SK-N-SH (cell line): ENCODE data around the gene P2RY14. TPM values are rescaled to one million over a fixed set of nuclear protein-coding genes. Genes with fewer than 3 reads are reported as not detected.

ENCODE experiments used
- CTCF ChIA-PET: fragments of 300-600, 350-600 bp; formaldehyde crosslinking; extraction: SDS; loops from one replicate; lab custom pipeline; 2021; lab: Yijun Ruan, JAX
- POLR2A ChIA-PET: fragments of 350-600 bp; sonication (Branson Sonifier 250); formaldehyde crosslinking; extraction: SDS; loops from one replicate; lab custom pipeline; 2020; ENCODE audit warnings: antibody characterized with exemption, inconsistent platforms; lab: Yijun Ruan, JAX
- DNase-seq: peaks from one replicate; pipeline ENCODE4 v3.0.0; 2012
- H2AFZ ChIP-seq: fragments of 200-600 bp; sonication (generic); 2 replicates; pipeline ENCODE4 v1.8.1; 2016; ENCODE audit warnings: antibody characterized with exemption, mild to moderate bottlenecking, low read depth
- H3F3A ChIP-seq: fragments of 200-600 bp; sonication (generic); replicated peaks from 2 replicates; pipeline ENCODE3; 2016; ENCODE audit warnings: antibody characterized with exemption, mild to moderate bottlenecking; ENCODE audit not compliant: insufficient read depth
- H3K27ac ChIP-seq, 2 experiments: fragments of 200-500 bp in 1 of 2; fragments of 200-600 bp in 1 of 2; sonication (Bioruptor generic) in 1 of 2; sonication (generic), shearing (Covaris generic) in 1 of 2; 2 replicates each; pipeline versions ENCODE4 v1.5.1 to v1.6.1; 2014 to 2016; ENCODE audit warnings: low read depth in 2 of 2, inconsistent platforms in 1 of 2, low read length in 1 of 2, mild to moderate bottlenecking in 1 of 2, mixed read lengths in 1 of 2
- H3K27me3 ChIP-seq: fragments of 200-600 bp; sonication (generic), shearing (Covaris generic); 2 replicates; pipeline ENCODE4 v1.6.1; 2016; ENCODE audit warnings: mixed run types; ENCODE audit not compliant: insufficient read depth
- H3K36me3 ChIP-seq, 2 experiments: fragments of 200-500 bp in 1 of 2; fragments of 200-600 bp in 1 of 2; sonication (Bioruptor generic) in 1 of 2; sonication (generic) in 1 of 2; replicated peaks in 1 of 2; 2 replicates each; pipeline versions ENCODE3 to v1.5.1; 2014 to 2016; ENCODE audit warnings: low read length in 1 of 2, mild to moderate bottlenecking in 1 of 2; ENCODE audit not compliant: insufficient read depth in 2 of 2, control insufficient read depth in 1 of 2
- H3K4me1 ChIP-seq, 2 experiments: fragments of 200-500 bp in 1 of 2; fragments of 200-600 bp in 1 of 2; sonication (Bioruptor generic) in 1 of 2; sonication (generic), shearing (Covaris generic) in 1 of 2; 2 replicates each; pipeline versions ENCODE4 v1.5.1 to v1.6.1; 2014 to 2016; ENCODE audit warnings: low read depth in 1 of 2, low read length in 1 of 2, mixed run types in 1 of 2; ENCODE audit not compliant: insufficient read depth in 2 of 2, control insufficient read depth in 1 of 2
- H3K4me2 ChIP-seq: fragments of 200-600 bp; sonication (generic), shearing (Covaris generic); 2 replicates; pipeline ENCODE4 v1.6.1; 2017; ENCODE audit warnings: mixed run types
- H3K4me3 ChIP-seq, 2 experiments: fragments of 200-500 bp in 1 of 2; fragments of 200-600 bp in 1 of 2; sonication (Bioruptor generic) in 1 of 2; sonication (generic), shearing (Covaris generic) in 1 of 2; 2 replicates each; pipeline versions ENCODE4 v1.5.1 to v1.8.1; 2014 to 2016; ENCODE audit warnings: low read depth in 2 of 2, inconsistent platforms in 1 of 2, low read length in 1 of 2, mild to moderate bottlenecking in 1 of 2, mixed read lengths in 1 of 2, moderate library complexity in 1 of 2
- H3K79me2 ChIP-seq: fragments of 200-600 bp; sonication (generic); 2 replicates; pipeline ENCODE4 v1.8.1; 2017; ENCODE audit warnings: mild to moderate bottlenecking; ENCODE audit not compliant: insufficient read depth
- H3K9ac ChIP-seq: fragments of 200-600 bp; sonication (generic); 2 replicates; pipeline ENCODE4 v1.6.1; 2017; ENCODE audit warnings: mixed run types
- H3K9me2 ChIP-seq: fragments of 200-600 bp; sonication (generic); 2 replicates; pipeline ENCODE4 v1.6.1; 2017; ENCODE audit warnings: mixed run types
- H3K9me3 ChIP-seq: fragments of 200-600 bp; sonication (generic); 2 replicates; pipeline ENCODE4 v1.6.1; 2017; ENCODE audit warnings: mixed run types, mild to moderate bottlenecking, moderate library complexity
- H4K20me1 ChIP-seq: fragments of 200-600 bp; sonication (generic); 2 replicates; pipeline ENCODE4 v1.6.1; 2017; ENCODE audit warnings: mild to moderate bottlenecking, mixed run types; ENCODE audit not compliant: insufficient read depth
- CHD2 ChIP-seq: fragments of 150-350 bp; IDR thresholded peaks from 2 replicates; pipeline ENCODE4 v1.6.1; 2018; ENCODE audit warnings: low read length; ENCODE audit not compliant: partially characterized antibody
- ELF1 ChIP-seq: IDR thresholded peaks from 2 replicates; pipeline ENCODE4 v1.4.0; 2012
- EP300 ChIP-seq, 2 experiments: IDR thresholded peaks; 2 replicates each; pipeline versions ENCODE4 v1.4.0 to v1.6.1; 2012; ENCODE audit warnings: borderline replicate concordance in 1 of 2, low read depth in 1 of 2, low read length in 1 of 2
- EZH2phosphoT487 ChIP-seq: fragments of 200-600 bp; sonication (generic); IDR thresholded peaks from 2 replicates; pipeline ENCODE4 v1.6.1; 2017; ENCODE audit warnings: low read depth, mixed run types, mild to moderate bottlenecking, antibody characterized with exemption, moderate library complexity, borderline replicate concordance
- FOSL2 ChIP-seq: IDR thresholded peaks from 2 replicates; pipeline ENCODE4 v1.4.0; 2012; ENCODE audit warnings: low read depth, mild to moderate bottlenecking, moderate library complexity, borderline replicate concordance
- FOXJ3 ChIP-seq: sonication (generic); formaldehyde crosslinking; IDR thresholded peaks from 2 replicates; pipeline ENCODE4 v1.5.1; 2020; ENCODE audit warnings: mild to moderate bottlenecking, missing genetic modification reagents
- FOXM1 ChIP-seq: IDR thresholded peaks from 2 replicates; pipeline ENCODE4 v1.4.0; 2012; ENCODE audit warnings: low read depth, mild to moderate bottlenecking
- GABPA ChIP-seq: IDR thresholded peaks from 2 replicates; pipeline ENCODE4 v1.4.0; 2012; ENCODE audit warnings: low read depth, mild to moderate bottlenecking
- MAX ChIP-seq: IDR thresholded peaks from 2 replicates; pipeline ENCODE4 v1.4.0; 2012; ENCODE audit warnings: low read depth
- NRF1 ChIP-seq: IDR thresholded peaks from 2 replicates; pipeline ENCODE4 v1.6.1; 2012; ENCODE audit warnings: low read depth, mild to moderate bottlenecking, low read length
- POLR2AphosphoS5 ChIP-seq: IDR thresholded peaks from 2 replicates; pipeline ENCODE4 v1.6.1; 2012; ENCODE audit warnings: low read depth, low read length
- RAD21 ChIP-seq: IDR thresholded peaks from 2 replicates; pipeline ENCODE4 v1.6.1; 2012; ENCODE audit warnings: mild to moderate bottlenecking, low read length
- RCOR1 ChIP-seq: fragments of 150-350 bp; IDR thresholded peaks from 2 replicates; pipeline ENCODE4 v1.6.1; 2017; ENCODE audit warnings: antibody characterized with exemption, low read length
- SIN3A ChIP-seq: IDR thresholded peaks from 2 replicates; pipeline ENCODE4 v1.6.1; 2012; ENCODE audit warnings: low read depth, mild to moderate bottlenecking, low read length, moderate library complexity, borderline replicate concordance
- TAF1 ChIP-seq: IDR thresholded peaks from 2 replicates; pipeline ENCODE4 v1.6.1; 2012; ENCODE audit warnings: low read depth, mild to moderate bottlenecking, low read length, moderate library complexity, borderline replicate concordance
- USF2 ChIP-seq: fragments of 150-350 bp; IDR thresholded peaks from 2 replicates; pipeline ENCODE4 v1.6.1; 2017; ENCODE audit warnings: antibody characterized with exemption, low read length, low read depth, borderline replicate concordance
- YY1 ChIP-seq: IDR thresholded peaks from 2 replicates; pipeline ENCODE4 v1.4.0; 2012; ENCODE audit warnings: low read depth, mild to moderate bottlenecking
- WGBS: methylation state at CpG from one replicate; pipeline ENCODE4 v1.1.6; 2017; ENCODE audit warnings: low lambda C conversion rate; 5-methylcytosine and 5-hydroxymethylcytosine counted together
- polyA plus RNA-seq, 3 experiments: library from polyadenylated mRNA; depleted of rRNA; stranded (reverse); fragments of >200 nt; gene quantifications; 2 replicates each; pipeline ENCODE4 v1.2.3, GENCODE V29; 2012
- small RNA-seq, 7 experiments: library from RNA; depleted of rRNA; stranded (forward); fragments of <200 nt; gene quantifications; one replicate each; pipeline ENCODE3, GENCODE V24; 2012

P2RY14 gene
- polyA plus RNA-seq, 1 of the 3 experiments (the other 2 are of a cell fraction) = not detected

- no peak overlapping the region for H3K4me3 ChIP-seq
- H3K27me3 ChIP-seq = peaks cover 10% of the 10 kb centered on the region; the same call in 1 of the 2 replicates
- H4K20me1 ChIP-seq = no peaks in the 10 kb centered on the region
- no peaks in the 10 kb centered on the region for H3K9me2 ChIP-seq
- H3K4me2 ChIP-seq = no peak overlapping the region
- POLR2A ChIA-PET = no interaction called here
- H3K27ac ChIP-seq = no peak overlapping the region
- WGBS = 73% methylated on average over 7 of the region's 7 CpGs
- no peaks in the 10 kb centered on the region for H3K36me3 ChIP-seq
- no peaks in the 10 kb centered on the region for H3F3A ChIP-seq
- CTCF ChIA-PET = interaction anchor here (1.0 kb wide), 1 partner anchor 8 kb away, joined by 3 read pairs; no protein-coding TSS in a partner anchor
- H3K9ac ChIP-seq = no peak overlapping the region
- no peak for TF ChIP-seq GABPA
- no peak for TF ChIP-seq EP300 (IDR thresholded peaks at IDR 0.05; ENCODE audit: borderline replicate concordance in 1 of 2, low read depth in 1 of 2, low read length in 1 of 2)
- TF ChIP-seq RCOR1 = no peak
- no peak for TF ChIP-seq FOSL2
- TF ChIP-seq SIN3A = no peak
- TF ChIP-seq RAD21 = no peak
- no peak for TF ChIP-seq TAF1
- TF ChIP-seq FOXJ3 (CRISPR knock-in tag) = no peak
- TF ChIP-seq FOXM1 = no peak
- no peak for TF ChIP-seq EZH2phosphoT487
- no peak for TF ChIP-seq MAX
- TF ChIP-seq NRF1 = no peak
- no peak for TF ChIP-seq USF2
- no peak for TF ChIP-seq YY1
- no peak for TF ChIP-seq ELF1
- TF ChIP-seq CHD2 = no peak
- TF ChIP-seq POLR2AphosphoS5 = no peak
- H3K4me1 ChIP-seq = no peaks in the 10 kb centered on the region
- DNase-seq = no peak
- H3K9me3 ChIP-seq = no peaks in the 10 kb centered on the region
- no peak overlapping the region for H2AFZ ChIP-seq
- no peaks in the 10 kb centered on the region for H3K79me2 ChIP-seq
Observed at GRCh38 chr3:151165226-151165625, 113.1 kb downstream of the P2RY14 start.

Small RNAs within 50 kb of the gene (small RNA-seq; reads per million reads assigned to genes)
- 0 reads per million in 7 experiments for gene RNA5SP145

Other genes with a start within 250 kb of the P2RY14 start
- 0.03 and 0.06 TPM in 2 replicates for gene MED12L, start 192.9 kb downstream of the P2RY14 start, polyA plus RNA-seq (2012; rRNA removed)
- gene GPR171, start 75.3 kb downstream of the P2RY14 start, polyA plus RNA-seq (2012; rRNA removed) = not detected in 2 replicates
- gene GPR87, start 38.3 kb upstream of the P2RY14 start, polyA plus RNA-seq (2012; rRNA removed) = 2.3 and 2.4 TPM in 2 replicates
- not detected in 2 replicates for gene P2RY13, start 51.0 kb upstream of the P2RY14 start, polyA plus RNA-seq (2012; rRNA removed)
- not detected in 2 replicates for gene P2RY12, start 106.2 kb upstream of the P2RY14 start, polyA plus RNA-seq (2012; rRNA removed)
- gene IGSF10, start 182.5 kb upstream of the P2RY14 start, polyA plus RNA-seq (2012; rRNA removed) = 15.3 and 18.9 TPM in 2 replicates